Spleen (tissue), 11 donors: ENCODE results near the gene CLEC2B. TPM values are rescaled to one million over a fixed set of nuclear protein-coding genes. Genes with fewer than 3 reads are reported as not detected.

ENCODE experiments used
- DNase-seq: peaks from one replicate; pipeline ENCODE4 v3.0.0-alpha.2; 2020
- H3K27ac ChIP-seq, 8 donors: fragments of 200-600 bp; sonication (generic) in 7 of 8; 1 replicate in 4 of 8; 2 replicates in 4 of 8; pipeline versions ENCODE4 v1.5.0 to v1.8.0; 2016 to 2021; ENCODE audit warnings: inconsistent platforms in 4 of 8, mild to moderate bottlenecking in 4 of 8, moderate library complexity in 1 of 8
- H3K27me3 ChIP-seq, 7 donors: fragments of 200-600 bp; sonication (generic) in 6 of 7; replicated peaks in 1 of 7; 1 replicate in 4 of 7; 2 replicates in 3 of 7; pipeline versions ENCODE4 v1.5.0 to v1.8.0; 2016 to 2021; ENCODE audit warnings: inconsistent platforms in 3 of 7, mild to moderate bottlenecking in 1 of 7
- H3K36me3 ChIP-seq, 6 donors: fragments of 200-600 bp; sonication (generic) in 5 of 6; 1 replicate in 4 of 6; 2 replicates in 2 of 6; pipeline versions ENCODE4 v1.5.0 to v1.8.0; 2016 to 2021; ENCODE audit warnings: inconsistent platforms in 2 of 6
- H3K4me1 ChIP-seq, 6 donors: fragments of 200-600 bp; sonication (generic) in 5 of 6; 1 replicate in 3 of 6; 2 replicates in 3 of 6; pipeline versions ENCODE4 v1.5.0 to v1.8.0; 2016 to 2021; ENCODE audit warnings: inconsistent platforms in 3 of 6
- H3K4me3 ChIP-seq, 8 donors: fragments of 200-600 bp; sonication (generic) in 7 of 8; 1 replicate in 4 of 8; 2 replicates in 4 of 8; pipeline versions ENCODE4 v1.5.0 to v1.8.0; 2016 to 2021; ENCODE audit warnings: inconsistent platforms in 4 of 8, mild to moderate bottlenecking in 4 of 8, moderate library complexity in 2 of 8
- H3K9me3 ChIP-seq, 8 donors: fragments of 200-600 bp; sonication (generic) in 7 of 8; 1 replicate in 4 of 8; 2 replicates in 4 of 8; pipeline versions ENCODE4 v1.5.0 to v1.8.0; 2016 to 2021; ENCODE audit warnings: inconsistent platforms in 4 of 8
- CTCF ChIP-seq, 11 experiments: fragments of 200-600 bp in 7 of 11; fragments of 450-650 bp in 4 of 11; sonication (generic) in 4 of 11; IDR thresholded peaks in 8 of 11; conservative IDR thresholded peaks in 3 of 11; 1 replicate in 7 of 11; 2 replicates in 4 of 11; pipeline versions ENCODE4 v1.4.0 to v1.8.0; 2016 to 2021; ENCODE audit warnings: antibody characterized with exemption in 11 of 11, inconsistent platforms in 4 of 11, mild to moderate bottlenecking in 1 of 11
- POLR2A ChIP-seq, 3 donors: fragments of 450-650 bp; IDR thresholded peaks; one replicate each; pipeline ENCODE4 v1.5.1; 2017; ENCODE audit warnings: antibody characterized with exemption in 3 of 3, mild to moderate bottlenecking in 1 of 3
- POLR2AphosphoS5 ChIP-seq, 3 donors: sonication (generic); formaldehyde crosslinking; IDR thresholded peaks; one replicate each; pipeline ENCODE4 v1.5.1; 2017; ENCODE audit warnings: antibody characterized with exemption in 3 of 3
- WGBS, 5 donors: extraction: QIAGEN DNeasy Blood & Tissue Kit in 3 of 5; methylation state at CpG; one replicate each; pipeline versions ENCODE4 v1.1.5 to v1.1.7; 2013 to 2018; 5-methylcytosine and 5-hydroxymethylcytosine counted together
- intact Hi-C: fragments of 100-400 bp; cut with DNase I; formaldehyde crosslinking; loops from one replicate; pipeline ENCODE4 v1.15.0; 2023; ENCODE audit warnings: low total_unique reads
- polyA plus RNA-seq, 3 donors: library from polyadenylated mRNA; stranded (reverse); fragments of 200-250 nt; gene quantifications; one replicate each; pipeline ENCODE4 v1.2.1, GENCODE V29; 2013
- total RNA-seq, 7 donors: library from RNA; depleted of rRNA in 3 of 7; stranded (reverse); fragments of >200 nt in 3 of 7; fragmentation: NEBNext Ultra II Directional in 4 of 7; extraction: Animal tissue kit (Norgen Biotek cat#: 25700) in 4 of 7; gene quantifications; one replicate each; pipeline versions ENCODE4 v1.1.0 to v1.2.1, GENCODE V29; 2016 to 2021
- donor health status: healthy with polysubstance abuse.
- donor health status: DM: no; HTN: no; CAD: no; lungs with moderate emphysema.
- donor health status: DM: no; HTN: no; CAD: no.
- donor health status: Bipolar disorder and iron deficiency.
- donor health status: healthy.
- donor health status: DM: no; HTN: no; CAD: no.
- donor health status: DM: yes; HTN: yes; CAD: no.

CLEC2B gene
- total and polyA plus RNA-seq, 10 donors = 20.4 to 60.2 (median 49.2) TPM

GRCh38 chr12:9866860-9867269 lies 2.3 kb downstream of the CLEC2B start:
- intact Hi-C loops = no loop called here
- Histone ChIP-seq H3K27me3 (no peaks in the 10 kb centered on the region), H3K36me3 (peaks cover 0 to 14% (median 0%) of the 10 kb centered on the region in 6 donors), H3K27ac (peak overlapping the region; percentile 77 to 97 (median 92)), H3K4me1 (peaks cover 0 to 70% (median 16%) of the 10 kb centered on the region in 6 donors), H3K4me3 (peak overlapping the region; percentile 36 to 67 (median 42)), H3K9me3 (peaks cover 0 to 20% (median 15%) of the 10 kb centered on the region in 8 donors)
- TF ChIP-seq POLR2A (IDR thresholded peaks at IDR 0.05) = no peak
- TF ChIP-seq CTCF (IDR thresholded peaks at IDR 0.05 in 8 of 11, conservative IDR thresholded peaks at IDR 0.05 in 3 of 11) = no peak
- no peak for TF ChIP-seq POLR2AphosphoS5 (IDR thresholded peaks at IDR 0.05)
- WGBS, 5 donors = 6 to 25% (median 9%) methylated on average over 4 of the region's 4 CpGs
- no peak for DNase-seq

GRCh38 chr12:9864913-9865675 lies 4.1 kb downstream of the CLEC2B start:
- Histone ChIP-seq H3K9me3 (peaks cover 0 to 20% (median 15%) of the 10 kb centered on the region in 8 donors), H3K4me3 (peak overlapping the region in 7 of 8 donors; percentile 8 to 67 (median 42)), H3K4me1 (peaks cover 10 to 70% (median 21%) of the 10 kb centered on the region in 6 donors), H3K36me3 (peaks cover 0 to 15% (median 2%) of the 10 kb centered on the region in 6 donors), H3K27ac (peak overlapping the region; percentile 77 to 97 (median 92)), H3K27me3 (no peaks in the 10 kb centered on the region)
- intact Hi-C loops = no loop called here
- no peak for TF ChIP-seq POLR2AphosphoS5 (IDR thresholded peaks at IDR 0.05)
- TF ChIP-seq POLR2A (IDR thresholded peaks at IDR 0.05) = no peak
- TF ChIP-seq CTCF (IDR thresholded peaks at IDR 0.05 in 8 of 11, conservative IDR thresholded peaks at IDR 0.05 in 3 of 11) = no peak
- 37 to 64% (median 57%) methylated on average over 4 of the region's 4 CpGs for WGBS, 5 donors
- no peak for DNase-seq

GRCh38 chr12:9858135-9858534 lies 11.0 kb downstream of the CLEC2B start:
- peaks cover 0 to 71% (median 34%) of the 10 kb centered on the region in 6 donors for H3K36me3 ChIP-seq
- no peaks in the 10 kb centered on the region for H3K27me3 ChIP-seq
- H3K9me3 ChIP-seq = peaks cover 0 to 7% (median 2%) of the 10 kb centered on the region in 8 donors
- no peak for TF ChIP-seq POLR2A (IDR thresholded peaks at IDR 0.05)
- no peak for TF ChIP-seq CTCF (IDR thresholded peaks at IDR 0.05 in 8 of 11, conservative IDR thresholded peaks at IDR 0.05 in 3 of 11)
- no peak for TF ChIP-seq POLR2AphosphoS5 (IDR thresholded peaks at IDR 0.05)
- DNase-seq = no peak
- no peak overlapping the region for H3K27ac ChIP-seq
- H3K4me3 ChIP-seq = no peak overlapping the region
- peaks cover 10 to 79% (median 33%) of the 10 kb centered on the region in 6 donors for H3K4me1 ChIP-seq
- intact Hi-C loops = no loop called here

DNA sequence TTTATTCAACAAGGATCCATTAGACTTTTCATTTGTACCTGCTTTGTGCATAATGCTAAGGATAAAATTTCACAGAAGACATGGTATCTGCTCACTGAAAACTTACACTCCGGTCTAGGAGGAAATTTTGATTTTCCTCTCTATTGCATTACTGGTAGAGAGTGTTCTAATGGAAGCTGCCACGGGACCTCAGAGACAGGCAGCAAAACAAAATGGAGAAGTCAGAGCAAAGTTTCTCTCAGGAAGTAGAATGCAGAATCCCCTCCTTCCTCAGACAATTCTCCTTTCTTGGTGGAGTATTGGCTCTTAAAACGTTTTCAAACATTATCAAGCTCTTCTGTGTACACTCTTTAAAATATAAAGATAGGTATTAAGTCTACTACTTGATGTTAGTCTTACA lies 12.3 kb downstream of the CLEC2B start:
- Histone ChIP-seq H3K4me1 (peaks cover 10 to 67% (median 29%) of the 10 kb centered on the region in 6 donors), H3K27ac (peak overlapping the region in 4 of 8 donors; percentile 27 to 58 (median 34)), H3K4me3 (no peak overlapping the region), H3K27me3 (no peaks in the 10 kb centered on the region), H3K9me3 (no peaks in the 10 kb centered on the region), H3K36me3 (peaks cover 0 to 71% (median 46%) of the 10 kb centered on the region in 6 donors)
- WGBS, 5 donors = 36 to 70% (median 56%) methylated on average over 3 of the region's 3 CpGs
- no peak for DNase-seq
- intact Hi-C loops = no loop called here
- no peak for TF ChIP-seq POLR2A (IDR thresholded peaks at IDR 0.05)
